B cell (primary cell): Measurements from ENCODE around the gene HTT.

Experiments used
- EZH2 ChIP-seq: IDR thresholded peaks from 2 replicates; pipeline ENCODE4 v1.6.1; 2012; ENCODE audit warnings: borderline replicate concordance, low read depth, mild to moderate bottlenecking, moderate library complexity, low read length; ENCODE audit not compliant: insufficient read depth, poor library complexity, severe bottlenecking
- TF ChIP-seq, protein P1 (sequence below): fragments of 200-600 bp; IDR thresholded peaks from one replicate; pipeline ENCODE4 v1.8.0; 2022; ENCODE audit warnings: antibody characterized with exemption, mild to moderate bottlenecking

DNA sequence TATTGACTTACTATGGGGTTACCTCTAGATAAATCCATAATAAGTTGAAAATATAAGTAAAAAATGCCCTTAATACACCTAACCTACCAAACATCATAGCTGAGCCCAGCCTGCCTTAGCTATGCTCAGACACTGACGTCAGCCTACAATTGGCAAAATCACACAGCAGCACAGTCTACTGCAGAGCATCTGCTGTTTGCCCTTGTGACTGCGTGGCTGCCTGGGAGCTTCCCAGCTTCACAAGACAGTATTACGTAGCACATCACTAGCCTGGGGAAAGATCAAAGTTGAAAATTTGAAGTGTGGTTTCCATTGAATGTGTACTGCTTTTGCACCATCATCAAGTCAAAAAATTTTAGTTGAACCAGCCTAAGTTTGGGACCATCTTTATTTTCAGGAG lies 8.9 kb upstream of the HTT start:
- TF ChIP-seq, protein P1, sequence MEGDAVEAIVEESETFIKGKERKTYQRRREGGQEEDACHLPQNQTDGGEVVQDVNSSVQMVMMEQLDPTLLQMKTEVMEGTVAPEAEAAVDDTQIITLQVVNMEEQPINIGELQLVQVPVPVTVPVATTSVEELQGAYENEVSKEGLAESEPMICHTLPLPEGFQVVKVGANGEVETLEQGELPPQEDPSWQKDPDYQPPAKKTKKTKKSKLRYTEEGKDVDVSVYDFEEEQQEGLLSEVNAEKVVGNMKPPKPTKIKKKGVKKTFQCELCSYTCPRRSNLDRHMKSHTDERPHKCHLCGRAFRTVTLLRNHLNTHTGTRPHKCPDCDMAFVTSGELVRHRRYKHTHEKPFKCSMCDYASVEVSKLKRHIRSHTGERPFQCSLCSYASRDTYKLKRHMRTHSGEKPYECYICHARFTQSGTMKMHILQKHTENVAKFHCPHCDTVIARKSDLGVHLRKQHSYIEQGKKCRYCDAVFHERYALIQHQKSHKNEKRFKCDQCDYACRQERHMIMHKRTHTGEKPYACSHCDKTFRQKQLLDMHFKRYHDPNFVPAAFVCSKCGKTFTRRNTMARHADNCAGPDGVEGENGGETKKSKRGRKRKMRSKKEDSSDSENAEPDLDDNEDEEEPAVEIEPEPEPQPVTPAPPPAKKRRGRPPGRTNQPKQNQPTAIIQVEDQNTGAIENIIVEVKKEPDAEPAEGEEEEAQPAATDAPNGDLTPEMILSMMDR = no peak
- no peak for TF ChIP-seq EZH2
